ENCODE results near the gene SLC2A11.

Gene SLC2A11, protein sequence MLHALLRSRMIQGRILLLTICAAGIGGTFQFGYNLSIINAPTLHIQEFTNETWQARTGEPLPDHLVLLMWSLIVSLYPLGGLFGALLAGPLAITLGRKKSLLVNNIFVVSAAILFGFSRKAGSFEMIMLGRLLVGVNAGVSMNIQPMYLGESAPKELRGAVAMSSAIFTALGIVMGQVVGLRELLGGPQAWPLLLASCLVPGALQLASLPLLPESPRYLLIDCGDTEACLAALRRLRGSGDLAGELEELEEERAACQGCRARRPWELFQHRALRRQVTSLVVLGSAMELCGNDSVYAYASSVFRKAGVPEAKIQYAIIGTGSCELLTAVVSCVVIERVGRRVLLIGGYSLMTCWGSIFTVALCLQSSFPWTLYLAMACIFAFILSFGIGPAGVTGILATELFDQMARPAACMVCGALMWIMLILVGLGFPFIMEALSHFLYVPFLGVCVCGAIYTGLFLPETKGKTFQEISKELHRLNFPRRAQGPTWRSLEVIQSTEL

DNA sequence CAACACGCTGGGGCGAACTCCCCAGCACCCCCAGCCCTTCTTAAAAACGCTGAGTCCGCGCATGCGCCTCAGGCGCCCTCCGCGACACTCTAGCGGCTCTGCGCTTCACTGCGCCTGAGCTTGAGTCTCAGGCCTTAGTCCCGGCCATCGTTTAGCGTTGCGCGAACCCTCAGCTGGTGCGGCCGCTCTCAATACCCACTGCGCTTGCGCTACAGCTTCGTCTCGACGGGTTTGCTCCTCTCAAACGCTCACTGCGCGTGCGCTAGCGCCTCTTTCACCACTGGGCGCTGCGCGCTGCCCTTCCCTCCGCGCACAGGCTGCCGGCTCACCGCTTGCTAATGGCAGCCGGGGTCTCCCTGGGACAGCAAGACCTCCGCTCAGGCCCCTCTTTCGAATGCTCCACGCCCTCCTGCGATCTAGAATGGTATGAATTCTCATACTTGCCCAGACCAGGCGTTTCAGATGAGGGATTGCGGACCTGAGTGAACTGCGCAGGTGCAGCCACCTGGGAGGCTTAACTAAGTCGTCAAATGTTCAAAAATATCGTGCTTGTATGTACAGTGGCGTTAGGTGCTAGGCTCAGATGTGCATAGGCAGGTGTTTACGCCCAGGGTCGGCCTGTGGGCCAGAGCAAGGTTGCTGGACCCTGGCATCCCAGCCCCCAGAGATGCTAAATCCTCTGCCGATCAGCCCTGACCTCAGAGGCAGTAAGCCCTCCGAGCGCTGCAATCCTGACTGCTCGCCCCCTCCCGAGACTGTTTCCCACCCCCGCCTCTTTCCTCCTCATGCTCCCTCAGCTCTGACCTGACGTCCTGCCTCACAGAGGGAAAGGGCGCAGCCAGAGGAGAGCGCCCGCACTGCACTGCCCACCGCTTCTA is at the start of gene SLC2A11:
SLC2A11 (plus strand) TSS at position 270 of the 878 bp plus-strand sequence; CDS start at position 395, 125 bp downstream.
- peak; percentile 91 for DNase-seq (ENCODE audit: low read depth)

DNA sequence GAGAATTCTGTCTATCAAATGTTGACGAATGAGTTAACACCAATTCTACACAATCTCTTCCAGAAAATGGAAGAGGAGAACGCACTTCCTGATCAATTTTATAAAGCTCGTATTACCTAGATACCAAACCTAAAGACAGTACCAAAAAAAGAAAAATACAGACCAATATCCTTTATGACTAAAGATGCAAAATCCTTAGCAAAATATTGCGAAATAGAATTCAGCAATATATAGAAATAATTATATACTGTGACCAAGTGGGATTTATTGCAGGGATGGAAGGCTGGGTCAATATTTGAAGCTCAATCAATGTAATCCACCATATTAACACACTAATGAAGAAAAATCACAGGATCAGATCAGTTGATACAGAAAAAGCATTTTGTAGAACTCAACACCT is 45.3 kb upstream of the SLC2A11 start:
- DNase-seq (ENCODE audit: low read depth), result no peak

DNA sequence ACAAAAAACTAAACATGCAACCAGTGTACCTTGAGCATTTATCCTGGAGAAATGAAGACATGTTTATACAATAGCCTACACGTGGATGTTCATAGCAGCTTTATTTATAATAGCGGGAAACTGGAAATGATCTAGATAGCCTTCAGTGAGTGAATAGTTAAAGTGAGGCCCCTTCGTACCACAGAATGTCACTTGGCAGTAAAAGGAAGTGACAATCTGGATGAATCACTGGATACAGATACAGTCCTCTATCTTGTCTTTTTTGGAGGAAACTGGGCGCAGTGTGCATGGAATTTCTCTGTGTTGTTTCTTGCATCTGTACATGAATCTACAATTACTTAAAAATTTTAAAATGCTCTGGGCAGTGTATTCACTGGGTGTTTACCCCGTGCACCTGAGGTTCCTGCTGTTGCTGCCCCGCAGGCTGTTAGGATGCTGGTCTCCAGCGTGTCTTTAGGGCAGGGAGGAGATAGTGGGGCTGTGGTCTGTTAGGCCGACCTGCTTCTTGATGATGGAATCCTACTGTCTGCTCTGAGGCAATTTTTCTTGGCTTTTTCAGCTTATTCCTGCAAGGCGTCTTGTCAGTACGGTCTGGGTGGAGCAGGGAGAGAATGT is 42.0 kb upstream of the SLC2A11 start:
- no peak for DNase-seq (ENCODE audit: low read depth)

DNA sequence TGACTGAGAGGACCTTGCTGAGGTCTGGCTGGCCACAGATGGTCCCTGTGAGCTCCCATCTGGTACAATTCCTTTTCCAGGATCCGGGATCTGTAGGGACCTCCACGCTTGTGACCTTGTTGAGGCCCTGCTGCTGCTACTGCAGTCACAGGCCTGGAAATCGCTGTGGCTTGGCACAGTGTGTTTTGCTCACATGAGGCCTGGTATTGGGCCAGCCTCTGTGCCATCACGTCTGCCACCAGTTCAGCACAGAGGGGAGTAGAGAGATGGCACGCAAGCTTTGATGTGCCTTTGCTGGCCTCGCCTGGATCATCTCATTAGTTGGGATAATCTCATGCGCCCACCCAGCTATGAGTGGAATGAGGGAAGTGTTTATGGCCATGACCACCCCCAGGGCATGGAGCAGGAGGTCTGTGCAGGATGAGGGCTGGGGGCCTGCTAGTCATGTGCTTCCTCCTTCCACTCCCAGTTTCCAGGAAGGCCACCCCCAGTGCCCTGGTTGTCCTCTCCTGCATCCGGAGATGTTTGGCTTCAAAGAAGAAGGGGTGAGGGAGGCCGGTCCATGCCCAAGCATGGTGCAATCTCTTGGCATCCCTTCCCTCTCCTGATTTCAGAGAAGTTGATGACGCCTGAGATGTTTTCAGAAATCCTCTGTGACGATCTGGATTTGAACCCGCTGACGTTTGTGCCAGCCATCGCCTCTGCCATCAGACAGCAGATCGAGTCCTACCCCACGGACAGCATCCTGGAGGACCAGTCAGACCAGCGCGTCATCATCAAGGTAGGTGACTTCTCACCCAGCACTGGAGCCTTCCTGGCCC is 41.3 kb upstream of the SLC2A11 start:
- no peak for DNase-seq (ENCODE audit: low read depth)

DNA sequence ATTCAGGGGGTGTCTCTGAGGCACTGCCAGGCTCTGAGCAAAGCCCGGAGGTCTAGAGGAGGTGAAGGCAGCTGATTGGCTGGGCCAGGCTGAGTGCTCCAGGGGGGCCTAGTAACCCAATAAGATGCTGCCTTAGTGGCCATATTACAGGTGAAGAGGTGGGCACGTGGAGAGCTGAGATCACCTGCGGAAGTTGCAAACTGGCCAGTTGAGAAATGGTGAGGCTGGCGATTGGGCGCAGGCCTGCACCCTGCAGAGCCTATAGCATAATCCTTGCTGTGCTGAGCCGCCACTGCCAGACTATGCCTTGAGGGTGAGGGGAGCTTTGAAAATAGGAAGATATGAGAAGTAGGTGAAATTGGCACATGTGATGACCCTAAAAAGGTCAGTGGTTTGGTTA is 40.5 kb upstream of the SLC2A11 start:
- no peak for DNase-seq (ENCODE audit: low read depth)

DNA sequence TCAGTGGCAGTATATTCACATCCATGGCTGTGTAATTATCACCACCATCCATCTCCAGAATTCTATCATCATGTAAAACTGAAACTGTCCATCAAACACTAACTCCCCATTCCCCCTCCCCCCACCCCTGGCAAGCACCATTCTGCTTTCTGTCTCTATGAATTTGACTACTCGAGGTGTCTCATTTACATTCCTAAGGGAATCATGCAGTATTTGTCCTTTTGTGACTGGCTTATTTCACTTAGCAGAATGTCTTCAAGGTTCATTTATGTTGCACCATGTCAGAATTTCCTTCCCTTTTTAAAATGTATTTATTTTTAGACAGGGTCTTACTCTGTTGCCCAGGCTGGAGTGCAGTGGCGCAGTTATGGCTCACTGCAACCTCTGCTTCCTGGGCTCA is 39.1 kb upstream of the SLC2A11 start:
- DNase-seq (ENCODE audit: low read depth), result no peak

DNA sequence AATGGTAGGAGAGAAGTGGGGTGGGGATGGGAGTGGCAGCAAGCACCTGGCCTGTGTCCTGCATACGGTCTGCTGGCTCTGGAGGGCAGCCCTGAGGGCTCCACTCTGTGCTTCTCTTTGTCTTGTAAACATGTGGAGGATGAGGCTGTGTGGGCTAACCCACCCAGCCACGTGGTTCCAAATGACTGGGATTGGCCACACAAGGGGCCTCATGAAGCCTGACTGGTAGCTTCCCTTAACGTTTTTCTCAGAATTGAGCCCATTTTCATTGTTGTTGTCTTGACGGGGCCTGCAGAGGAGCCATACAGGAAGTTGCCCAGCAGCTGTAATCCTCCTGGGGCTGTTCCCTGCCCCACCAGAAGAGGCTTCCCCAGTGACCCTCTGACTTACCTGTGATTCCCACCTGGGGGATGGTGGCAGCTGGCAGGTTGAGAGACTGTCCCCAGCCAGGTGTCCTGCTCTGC is 36.9 kb upstream of the SLC2A11 start:
- DNase-seq (ENCODE audit: low read depth), result no peak

DNA sequence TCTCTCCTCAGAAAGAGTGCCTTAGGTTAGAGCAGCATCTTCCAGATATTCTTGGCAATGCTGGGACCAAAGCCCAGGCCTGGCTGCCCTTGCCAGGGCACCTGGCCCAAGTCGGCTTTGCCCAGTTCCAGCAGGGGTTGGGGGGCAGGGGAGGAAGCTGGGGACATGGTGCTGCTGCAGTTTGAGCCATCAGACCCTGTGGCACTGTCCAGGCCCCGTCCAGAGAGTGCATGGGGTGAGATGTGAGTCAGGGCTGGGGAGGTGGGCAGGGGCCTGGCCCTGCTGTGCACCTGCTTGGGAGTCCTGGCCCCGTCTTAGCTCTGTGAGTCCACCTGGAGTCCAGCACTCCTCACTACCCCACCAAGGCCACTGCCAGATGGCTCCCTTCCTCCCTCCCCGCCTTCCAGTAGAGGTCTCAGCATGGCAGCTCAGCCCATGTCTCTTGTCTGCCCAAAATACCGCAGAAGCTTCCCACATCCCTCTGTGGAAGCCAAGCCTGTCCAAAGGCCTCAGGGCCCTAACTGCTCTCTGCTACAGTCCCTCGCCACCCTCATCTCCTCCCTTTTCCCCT is 35.5 kb upstream of the SLC2A11 start:
- no peak for DNase-seq (ENCODE audit: low read depth)

DNA sequence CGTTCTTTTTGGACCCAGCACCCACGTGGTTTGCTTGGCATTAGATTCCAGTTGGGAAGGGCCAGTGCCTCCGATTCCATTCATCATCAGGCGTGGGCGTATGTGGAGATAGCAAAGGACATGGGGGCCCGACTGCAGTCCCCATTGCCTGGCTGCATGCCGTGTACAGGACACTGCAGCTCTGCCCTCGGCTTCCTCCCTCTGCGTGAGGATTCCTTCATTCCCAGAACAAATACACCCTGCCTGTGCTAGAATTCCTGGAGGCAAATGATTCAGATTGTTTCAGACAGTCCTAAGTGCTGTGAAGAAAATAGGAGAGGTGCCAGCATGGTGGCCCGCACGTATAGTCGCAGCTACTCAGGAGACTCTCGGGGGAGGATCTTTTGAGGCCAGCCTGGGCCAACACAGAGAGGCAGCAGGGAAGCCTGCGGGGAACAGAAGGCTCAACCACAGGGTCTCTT is 34.3 kb upstream of the SLC2A11 start:
- no peak for DNase-seq (ENCODE audit: low read depth)

DNA sequence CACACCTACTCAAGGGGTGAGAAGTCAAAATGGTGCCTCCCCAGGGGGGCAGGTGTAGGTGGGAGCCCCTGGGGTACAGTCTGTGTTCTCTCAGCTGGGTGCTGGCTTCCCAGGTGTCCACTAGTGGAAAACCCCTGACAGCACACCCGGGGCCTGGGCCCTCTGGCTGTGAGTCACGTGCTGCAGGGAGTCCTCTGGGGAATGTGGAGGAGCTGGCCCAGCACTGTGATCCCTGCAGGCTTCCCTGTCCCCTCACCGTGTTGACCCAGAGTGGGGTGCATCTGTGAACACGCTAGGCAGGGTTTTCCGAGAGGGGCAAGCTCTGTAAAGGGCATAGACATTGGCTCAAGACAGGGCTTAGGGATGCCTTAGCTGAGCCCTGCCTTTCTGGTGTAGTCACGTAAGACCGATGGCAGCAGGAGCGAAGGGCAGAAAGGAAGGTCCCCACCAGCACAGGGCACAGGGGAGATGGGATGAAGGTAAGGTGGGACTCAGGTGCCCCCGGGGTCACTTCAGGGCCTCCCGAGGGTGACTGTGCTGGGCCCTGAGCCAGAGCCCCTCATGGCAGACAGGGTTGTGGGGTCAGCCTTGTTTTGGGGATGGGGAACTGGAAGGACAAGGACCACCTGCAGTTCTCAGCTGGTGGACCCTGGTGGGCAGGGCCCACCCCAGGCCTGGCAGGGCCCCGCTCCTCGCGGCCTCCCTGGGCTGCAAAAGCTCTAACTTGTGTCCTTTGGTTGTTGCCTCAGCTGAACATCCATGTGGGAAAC is 33.0 kb upstream of the SLC2A11 start:
- no peak for DNase-seq (ENCODE audit: low read depth)

DNA sequence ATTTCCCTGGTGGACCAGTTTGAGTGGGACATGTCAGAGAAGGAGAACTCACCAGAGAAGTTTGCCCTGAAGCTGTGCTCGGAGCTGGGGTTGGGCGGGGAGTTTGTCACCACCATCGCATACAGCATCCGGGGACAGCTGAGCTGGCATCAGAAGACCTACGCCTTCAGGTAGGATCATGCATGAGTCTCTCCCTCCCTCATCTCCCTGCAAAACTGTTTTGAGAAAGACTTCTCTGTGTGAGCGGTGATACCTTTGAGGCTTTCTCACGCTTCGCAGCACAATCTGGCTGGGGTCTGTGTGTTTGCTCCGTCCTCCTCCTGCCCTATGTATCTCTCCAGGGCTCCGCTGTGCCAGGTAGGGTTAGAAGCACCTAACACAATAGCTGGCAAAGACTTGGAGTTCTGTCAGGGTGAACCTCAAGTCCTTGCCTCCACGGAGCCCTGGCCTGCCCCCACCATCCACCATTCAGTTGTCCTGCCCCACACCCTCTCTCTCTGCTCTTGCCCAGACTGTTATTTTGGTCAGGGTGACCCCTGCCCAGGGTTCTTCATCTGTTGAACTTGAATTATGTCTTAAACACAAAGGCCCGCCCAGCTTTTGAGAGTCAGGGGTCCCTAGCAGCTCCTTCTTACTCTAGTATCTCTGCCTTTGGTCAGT is 32.3 kb upstream of the SLC2A11 start:
- DNase-seq (ENCODE audit: low read depth), result no peak

DNA sequence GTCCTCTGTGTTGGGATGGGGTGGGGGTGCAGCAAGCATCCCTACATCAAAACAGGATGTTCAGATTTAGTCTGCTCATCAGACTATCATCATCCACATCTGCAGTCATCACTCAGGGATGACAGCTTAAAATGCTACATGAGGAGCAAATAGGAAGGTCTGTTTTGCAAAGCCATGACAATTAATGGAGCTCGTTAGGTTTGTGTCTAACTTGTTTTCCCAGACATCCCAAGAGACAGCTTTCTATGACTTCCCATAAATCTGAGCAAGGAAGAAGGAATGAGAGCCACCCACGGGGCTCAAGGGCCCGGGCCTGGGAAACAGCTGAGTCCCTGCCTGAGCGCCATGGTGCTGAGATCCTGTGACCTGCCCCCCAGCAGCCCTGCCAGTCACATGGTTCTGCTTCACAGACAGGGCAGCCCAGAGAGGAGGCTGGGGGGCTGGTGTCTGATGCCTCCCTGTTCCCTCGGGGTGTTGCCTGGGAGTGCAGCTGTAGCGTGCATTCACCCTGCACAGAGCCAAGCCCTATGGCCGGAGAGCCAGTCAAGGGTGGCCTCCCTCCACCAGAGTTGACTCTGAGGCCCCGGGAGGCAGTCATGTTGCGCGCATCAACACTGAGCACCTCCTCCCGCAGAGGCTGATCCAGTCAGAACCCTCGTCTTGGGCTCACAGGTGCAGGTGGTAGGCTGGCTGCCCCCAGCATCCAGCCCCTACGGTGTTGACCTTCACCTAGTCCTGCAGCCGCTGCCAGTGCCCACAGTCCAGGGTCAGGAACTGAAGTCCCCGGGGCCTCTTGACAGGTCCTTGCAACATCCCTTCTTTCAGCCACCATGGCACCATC is 30.9 kb upstream of the SLC2A11 start:
- no peak for DNase-seq (ENCODE audit: low read depth)

DNA sequence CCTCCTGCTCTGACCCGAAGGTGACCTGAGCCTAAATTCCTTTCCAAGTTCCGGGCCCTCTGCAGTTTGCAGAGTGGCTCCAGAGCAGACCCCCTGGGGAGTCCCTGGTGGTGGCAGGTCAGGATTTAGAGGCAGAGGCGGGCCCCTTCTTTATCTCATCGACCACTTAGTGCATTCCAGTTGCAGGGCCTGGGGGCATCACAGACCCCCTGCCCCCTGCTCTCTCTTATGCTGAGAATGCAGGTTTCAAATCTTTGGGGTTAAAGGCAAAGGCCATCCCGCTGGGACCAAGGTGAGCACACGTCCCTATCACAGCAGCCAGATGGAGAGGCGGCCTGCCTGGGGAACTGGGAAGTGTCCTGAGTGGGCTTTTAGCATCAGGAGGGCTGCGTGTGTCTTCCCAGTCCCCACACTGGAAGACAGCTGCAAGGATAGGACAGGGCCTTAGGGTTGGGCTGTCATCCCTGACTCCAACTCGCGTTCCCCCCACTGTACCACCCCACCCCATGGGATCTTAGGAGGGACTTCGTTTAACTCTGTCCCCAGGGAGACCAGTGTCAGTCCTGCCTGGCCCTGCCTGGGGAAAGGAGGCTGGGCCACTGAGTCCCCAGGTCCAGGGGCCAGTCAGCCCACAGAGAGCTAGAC is 30.2 kb upstream of the SLC2A11 start:
- DNase-seq (ENCODE audit: low read depth), result no peak

DNA sequence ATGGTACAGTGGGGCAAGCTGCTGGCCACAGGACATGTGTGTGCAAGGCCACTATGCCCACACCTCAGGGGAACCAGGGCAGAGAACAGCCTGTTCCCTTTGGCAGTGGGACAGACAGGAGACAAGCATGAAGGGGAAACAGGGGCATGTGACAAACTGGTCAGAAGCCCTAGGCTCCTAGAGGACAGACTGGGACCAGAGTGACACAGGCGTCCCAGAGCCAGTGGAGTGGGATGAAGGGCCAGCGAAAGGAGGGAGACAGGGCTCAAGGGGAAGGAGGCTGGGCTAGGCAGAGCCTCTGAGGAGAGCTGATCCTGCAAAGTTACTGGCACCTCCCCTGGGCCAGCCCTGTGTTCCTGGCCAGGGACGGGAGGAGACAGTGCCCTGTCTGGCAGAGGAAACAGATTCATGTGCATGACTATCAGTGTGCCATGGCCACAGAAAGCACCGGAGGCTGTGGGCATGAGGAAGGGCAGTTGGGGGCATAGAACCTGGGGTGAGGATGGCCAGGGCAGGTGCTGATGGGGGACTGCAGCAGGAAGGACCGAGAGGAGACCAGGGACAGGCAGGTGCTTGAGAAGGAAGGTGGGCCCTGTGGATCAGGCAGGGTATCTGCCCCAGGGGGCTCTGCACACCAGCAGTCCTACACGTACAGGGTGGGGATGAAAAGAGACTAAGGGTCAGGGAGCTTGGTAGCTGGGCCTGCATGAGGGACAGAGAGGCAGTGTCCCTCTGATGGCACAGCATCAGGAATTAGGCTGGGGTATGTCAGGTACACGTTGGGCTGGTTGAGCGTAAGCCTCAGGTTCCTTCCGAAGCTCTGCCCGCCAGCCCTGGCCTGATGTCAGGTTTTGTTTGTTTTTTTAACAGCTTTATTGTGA is 28.6 kb upstream of the SLC2A11 start:
- no peak for DNase-seq (ENCODE audit: low read depth)

DNA sequence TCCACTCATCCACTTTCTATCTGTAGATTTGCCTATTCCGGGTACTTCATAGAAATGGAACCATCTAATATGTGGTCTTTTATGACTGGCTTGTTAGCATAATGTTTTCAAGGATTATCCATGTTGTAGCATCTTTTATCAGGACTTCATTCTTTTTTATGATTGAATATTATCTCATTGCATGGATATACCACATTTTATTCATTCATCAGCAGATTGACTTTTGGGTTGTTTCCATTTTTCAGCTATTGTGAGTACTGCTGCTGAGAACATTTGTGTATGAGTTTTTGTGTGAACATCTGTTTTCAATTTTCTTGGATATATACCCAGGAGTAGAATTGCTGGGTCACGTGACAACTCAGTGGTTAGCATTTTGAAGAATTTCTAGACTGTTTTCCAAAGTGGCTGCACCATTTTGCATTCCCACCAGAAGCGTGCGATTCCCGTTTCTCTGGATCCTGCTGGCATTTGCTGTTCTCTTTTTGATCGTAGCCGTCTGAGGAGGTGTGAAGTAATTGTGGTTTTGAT is 27.8 kb upstream of the SLC2A11 start:
- DNase-seq (ENCODE audit: low read depth), result no peak

DNA sequence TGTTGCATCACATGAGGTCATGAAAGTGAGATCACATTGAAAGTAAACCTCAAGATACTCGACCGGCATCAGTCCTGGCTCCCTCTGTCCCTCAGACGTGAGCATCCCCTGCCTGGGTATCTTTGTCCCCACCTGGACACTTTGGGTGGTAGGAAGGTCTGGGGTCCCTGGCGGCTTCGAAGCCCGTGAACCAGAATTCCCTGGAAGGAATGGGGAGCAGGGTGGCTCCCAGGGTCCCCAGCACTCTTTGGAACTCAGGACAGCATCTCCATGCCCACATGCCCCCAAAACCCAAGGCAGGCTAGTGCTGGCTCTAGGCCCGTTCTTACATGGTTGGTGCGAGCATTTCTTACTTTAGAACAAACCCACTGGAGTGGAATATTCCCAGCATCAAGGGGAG is 26.4 kb upstream of the SLC2A11 start:
- DNase-seq (ENCODE audit: low read depth), result no peak

DNA sequence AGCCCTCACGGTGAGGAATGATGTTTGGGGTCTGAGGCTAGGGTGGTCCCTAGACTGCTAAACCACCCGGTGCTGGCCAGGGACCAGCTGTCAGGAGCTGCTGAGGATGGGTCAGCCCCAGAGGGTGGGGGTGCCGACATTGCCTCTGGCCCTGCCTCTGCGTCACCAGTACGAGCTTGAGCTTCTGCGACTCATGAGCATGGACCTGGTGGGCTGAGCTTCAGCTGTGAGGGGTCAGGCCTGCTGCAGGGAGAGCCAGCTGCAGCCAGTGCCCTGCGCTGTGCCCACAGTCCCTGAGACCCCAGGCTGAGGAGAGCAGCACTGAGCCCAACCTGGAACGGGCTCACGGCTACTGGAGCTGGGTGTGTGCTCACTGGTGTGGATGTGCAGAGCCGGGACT is 25.9 kb upstream of the SLC2A11 start:
- no peak for DNase-seq (ENCODE audit: low read depth)
